Vagina (tissue), 2 donors: ENCODE measurements around the gene PSD2. TPM values are rescaled to one million over a fixed set of nuclear protein-coding genes. Genes with fewer than 3 reads are reported as not detected.

ENCODE experiments used
- DNase-seq, 2 donors: peaks; one replicate each; pipeline ENCODE4 v3.0.0-alpha.2; 2017; ENCODE audit errors: extremely low spot score in 2 of 2
- H3K27ac ChIP-seq: fragments of 200-600 bp; sonication (generic); one replicate; pipeline ENCODE4 v1.5.1; 2019
- H3K27me3 ChIP-seq: fragments of 200-600 bp; sonication (generic); one replicate; pipeline ENCODE4 v1.5.1; 2019
- H3K36me3 ChIP-seq, 2 donors: fragments of 200-600 bp; sonication (generic); one replicate each; pipeline ENCODE4 v1.5.1; 2017 to 2019
- H3K4me1 ChIP-seq: fragments of 200-600 bp; sonication (generic); one replicate; pipeline ENCODE4 v1.5.1; 2019
- H3K4me3 ChIP-seq, 2 donors: fragments of 200-600 bp; sonication (generic); 1 replicate in 1 of 2; 2 replicates in 1 of 2; pipeline ENCODE4 v1.5.1; 2016 to 2019
- H3K9me3 ChIP-seq: fragments of 200-600 bp; sonication (generic); one replicate; pipeline ENCODE4 v1.5.1; 2019
- POLR2A ChIP-seq, 2 donors: fragments of 450-650 bp; IDR thresholded peaks; one replicate each; pipeline ENCODE4 v1.6.1; 2017; ENCODE audit warnings: antibody characterized with exemption in 2 of 2, mild to moderate bottlenecking in 2 of 2, moderate library complexity in 2 of 2
- POLR2AphosphoS5 ChIP-seq, 2 donors: sonication (generic); formaldehyde crosslinking; IDR thresholded peaks; one replicate each; pipeline ENCODE4 v1.9.0; 2017; ENCODE audit warnings: antibody characterized with exemption in 2 of 2, mild to moderate bottlenecking in 2 of 2, low read depth in 1 of 2; ENCODE audit not compliant: insufficient read depth in 1 of 2
- intact Hi-C: fragments of 100-400 bp; cut with DNase I; formaldehyde crosslinking; loops from one replicate; pipeline ENCODE4 v1.15.1; 2023
- total RNA-seq: library from RNA; depleted of rRNA; stranded (reverse); fragments of >200 nt; gene quantifications from one replicate; pipeline ENCODE4 v1.2.3, GENCODE V29; 2016
- TF ChIP-seq, protein P1 (sequence below), 3 experiments: fragments of 450-650 bp in 2 of 3; fragments of 200-600 bp in 1 of 3; sonication (generic) in 1 of 3; IDR thresholded peaks; one replicate each; pipeline ENCODE4 v1.5.1; 2017 to 2019; ENCODE audit warnings: antibody characterized with exemption in 3 of 3, mild to moderate bottlenecking in 2 of 3, moderate library complexity in 2 of 3

PSD2 gene
- total RNA-seq, 1 donor from 2014 or later, result 0.25 TPM

DNA sequence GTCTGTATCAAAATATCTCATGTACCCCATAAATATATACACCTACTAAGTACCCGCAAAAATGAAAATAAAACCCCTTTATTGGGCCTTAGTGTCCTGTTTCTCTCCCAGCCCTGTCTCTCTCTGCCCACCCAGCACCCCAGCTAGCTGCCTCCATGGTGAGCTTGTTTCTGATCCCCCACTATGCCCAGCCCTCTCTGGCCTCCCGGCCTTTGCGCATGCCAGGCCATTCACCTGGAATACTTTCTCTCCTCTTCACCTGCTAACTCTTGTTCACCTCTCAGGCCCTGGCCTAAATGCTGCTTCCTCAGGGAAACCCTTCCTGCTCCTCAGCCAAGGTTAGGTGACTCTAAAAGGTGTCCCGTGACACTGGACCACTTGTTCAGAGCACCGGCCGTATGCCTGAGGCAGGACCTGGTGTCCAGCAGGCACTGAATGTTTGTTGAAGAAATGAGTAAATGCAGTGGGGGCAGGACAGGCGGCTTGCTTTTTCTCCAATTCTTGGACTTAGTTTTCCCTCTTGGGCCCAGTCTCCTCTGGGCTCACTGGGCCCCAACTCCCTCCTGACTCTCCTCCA lies 58.5 kb downstream of the PSD2 start:
- H3K27me3 ChIP-seq, result no peaks in the 10 kb centered on the region
- no peaks in the 10 kb centered on the region for H3K4me1 ChIP-seq
- H3K9me3 ChIP-seq, result no peaks in the 10 kb centered on the region
- intact Hi-C loops, result no loop called here
- no peak overlapping the region for H3K27ac ChIP-seq
- H3K36me3 ChIP-seq, result peaks cover 0 to 9% of the 10 kb centered on the region in 2 donors
- TF ChIP-seq POLR2AphosphoS5 (IDR thresholded peaks at IDR 0.05; ENCODE audit: insufficient read depth in 1 of 2, low read depth in 1 of 2), result no peak
- no peak overlapping the region for H3K4me3 ChIP-seq
- DNase-seq, result no peak

DNA sequence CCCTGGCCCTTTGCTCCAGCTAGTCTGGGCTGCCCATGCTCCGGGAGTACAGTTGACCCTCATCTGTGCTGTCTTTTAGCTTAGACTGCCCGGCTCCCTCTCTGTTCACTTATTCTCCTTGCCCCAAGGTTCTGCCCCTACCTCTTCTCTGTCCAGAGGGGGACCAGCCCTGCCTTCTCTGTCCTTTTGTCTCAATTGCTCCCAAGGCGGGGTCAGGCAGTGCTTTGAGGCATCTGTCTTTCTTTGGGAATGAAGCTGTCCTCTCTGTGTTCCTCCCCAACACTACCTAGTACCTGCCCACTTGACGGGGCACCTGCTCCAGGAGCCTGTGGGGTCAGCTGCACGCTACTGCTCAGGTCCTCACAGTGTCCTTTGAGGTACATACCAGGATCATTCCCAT lies 59.3 kb downstream of the PSD2 start:
- H3K36me3 ChIP-seq, result peaks cover 0 to 9% of the 10 kb centered on the region in 2 donors
- no peak overlapping the region for H3K27ac ChIP-seq
- DNase-seq, result no peak
- H3K27me3 ChIP-seq, result no peaks in the 10 kb centered on the region
- no peak for TF ChIP-seq POLR2AphosphoS5 (IDR thresholded peaks at IDR 0.05; ENCODE audit: insufficient read depth in 1 of 2, low read depth in 1 of 2)
- TF ChIP-seq, protein P1, sequence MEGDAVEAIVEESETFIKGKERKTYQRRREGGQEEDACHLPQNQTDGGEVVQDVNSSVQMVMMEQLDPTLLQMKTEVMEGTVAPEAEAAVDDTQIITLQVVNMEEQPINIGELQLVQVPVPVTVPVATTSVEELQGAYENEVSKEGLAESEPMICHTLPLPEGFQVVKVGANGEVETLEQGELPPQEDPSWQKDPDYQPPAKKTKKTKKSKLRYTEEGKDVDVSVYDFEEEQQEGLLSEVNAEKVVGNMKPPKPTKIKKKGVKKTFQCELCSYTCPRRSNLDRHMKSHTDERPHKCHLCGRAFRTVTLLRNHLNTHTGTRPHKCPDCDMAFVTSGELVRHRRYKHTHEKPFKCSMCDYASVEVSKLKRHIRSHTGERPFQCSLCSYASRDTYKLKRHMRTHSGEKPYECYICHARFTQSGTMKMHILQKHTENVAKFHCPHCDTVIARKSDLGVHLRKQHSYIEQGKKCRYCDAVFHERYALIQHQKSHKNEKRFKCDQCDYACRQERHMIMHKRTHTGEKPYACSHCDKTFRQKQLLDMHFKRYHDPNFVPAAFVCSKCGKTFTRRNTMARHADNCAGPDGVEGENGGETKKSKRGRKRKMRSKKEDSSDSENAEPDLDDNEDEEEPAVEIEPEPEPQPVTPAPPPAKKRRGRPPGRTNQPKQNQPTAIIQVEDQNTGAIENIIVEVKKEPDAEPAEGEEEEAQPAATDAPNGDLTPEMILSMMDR (IDR thresholded peaks at IDR 0.05), result no peak
- H3K9me3 ChIP-seq, result no peaks in the 10 kb centered on the region
- intact Hi-C loops, result no loop called here
- no peaks in the 10 kb centered on the region for H3K4me1 ChIP-seq
- no peak overlapping the region for H3K4me3 ChIP-seq

DNA sequence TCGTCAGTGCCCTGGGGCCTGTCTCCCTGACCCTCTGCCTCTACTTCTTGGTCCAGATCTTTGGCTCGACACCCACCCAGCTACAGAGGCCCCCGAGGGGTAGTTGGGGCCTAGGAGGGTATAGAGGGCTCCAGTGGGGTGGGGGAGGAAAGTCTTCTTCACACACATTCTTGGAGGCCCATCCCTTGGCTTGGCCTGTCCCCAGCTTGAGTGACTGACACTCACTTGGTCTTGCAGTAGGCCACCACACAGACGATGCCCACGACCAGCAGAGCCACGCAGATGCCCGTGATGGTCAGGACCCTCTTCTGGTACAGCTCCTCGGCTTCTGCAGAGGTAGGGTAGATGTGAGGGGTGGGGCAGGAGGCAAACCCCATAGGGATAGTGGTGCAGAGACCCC lies 59.8 kb downstream of the PSD2 start:
- Histone ChIP-seq H3K27ac (no peak overlapping the region), H3K4me3 (no peak overlapping the region), H3K36me3 (peaks cover 0 to 9% of the 10 kb centered on the region in 2 donors), H3K27me3 (no peaks in the 10 kb centered on the region), H3K9me3 (no peaks in the 10 kb centered on the region), H3K4me1 (no peaks in the 10 kb centered on the region)
- TF ChIP-seq POLR2AphosphoS5 (IDR thresholded peaks at IDR 0.05; ENCODE audit: insufficient read depth in 1 of 2, low read depth in 1 of 2) (no peak), POLR2A (IDR thresholded peaks at IDR 0.05) (no peak)
- TF ChIP-seq, protein P1 (IDR thresholded peaks at IDR 0.05), result no peak
- no peak for DNase-seq
- intact Hi-C loops, result no loop called here

DNA sequence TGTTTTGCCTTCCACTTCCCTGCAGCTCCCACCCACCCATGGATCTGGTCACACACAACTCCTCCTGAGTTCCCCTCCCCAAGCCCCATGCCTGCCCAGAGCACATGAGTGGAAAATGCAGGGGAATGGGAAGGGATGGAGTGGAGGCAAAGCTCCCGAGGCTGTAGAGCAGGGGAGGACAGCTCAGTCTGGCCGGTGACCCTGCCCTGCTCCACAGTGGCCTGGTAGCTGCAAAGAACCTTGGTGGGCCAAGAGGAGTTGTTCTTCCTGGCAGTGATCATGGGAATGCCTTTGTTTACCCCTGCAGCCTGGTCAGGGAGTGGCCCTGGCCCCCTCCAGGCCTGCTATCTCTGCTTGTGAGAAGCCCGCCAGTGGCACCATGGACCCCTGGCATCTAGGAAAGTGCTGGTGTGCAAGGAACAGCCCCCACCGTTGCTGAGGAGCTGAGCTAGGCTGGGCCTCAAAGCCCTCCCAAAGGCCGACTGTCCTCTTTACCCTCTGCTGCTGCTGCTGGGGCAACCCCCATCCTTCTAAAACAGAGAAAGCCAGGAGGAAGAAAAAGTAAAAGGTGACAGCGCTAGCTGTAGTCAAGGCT lies 60.4 kb downstream of the PSD2 start:
- H3K4me3 ChIP-seq, result no peak overlapping the region
- H3K9me3 ChIP-seq, result no peaks in the 10 kb centered on the region
- intact Hi-C loops, result no loop called here
- DNase-seq, result no peak
- no peaks in the 10 kb centered on the region for H3K27me3 ChIP-seq
- no peaks in the 10 kb centered on the region for H3K4me1 ChIP-seq
- TF ChIP-seq POLR2AphosphoS5 (IDR thresholded peaks at IDR 0.05; ENCODE audit: insufficient read depth in 1 of 2, low read depth in 1 of 2) (no peak), POLR2A (IDR thresholded peaks at IDR 0.05) (no peak)
- TF ChIP-seq, protein P1 (IDR thresholded peaks at IDR 0.05), result no peak
- H3K36me3 ChIP-seq, result peaks cover 0 to 8% of the 10 kb centered on the region in 2 donors
- no peak overlapping the region for H3K27ac ChIP-seq

DNA sequence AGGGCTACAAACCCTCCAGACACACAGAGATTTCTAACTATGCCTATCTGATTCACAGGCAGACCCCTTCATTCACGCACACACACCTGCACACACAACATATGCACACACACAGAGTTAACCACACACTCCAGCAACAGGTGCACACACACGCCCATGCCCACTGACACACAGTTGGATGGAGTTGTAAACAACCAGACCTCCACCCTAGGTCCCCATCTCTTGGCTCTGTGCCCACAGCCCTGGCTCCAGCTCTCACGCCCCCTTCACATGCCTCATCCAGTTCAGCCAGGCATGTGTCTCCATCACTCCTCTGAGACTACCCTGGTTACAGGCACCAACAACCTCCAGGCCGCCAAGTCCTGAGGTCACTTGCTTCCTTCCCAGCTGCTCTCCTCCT lies 61.1 kb downstream of the PSD2 start:
- H3K27me3 ChIP-seq, result no peaks in the 10 kb centered on the region

More for the DNA sequence above, 61.1 kb downstream of the PSD2 start:
- H3K4me3 ChIP-seq, result no peak overlapping the region
- H3K4me1 ChIP-seq, result no peaks in the 10 kb centered on the region
- H3K9me3 ChIP-seq, result no peaks in the 10 kb centered on the region
- H3K27ac ChIP-seq, result no peak overlapping the region
- TF ChIP-seq, protein P1 (IDR thresholded peaks at IDR 0.05), result no peak
- no peak for TF ChIP-seq POLR2A (IDR thresholded peaks at IDR 0.05)
- no peak for TF ChIP-seq POLR2AphosphoS5 (IDR thresholded peaks at IDR 0.05; ENCODE audit: insufficient read depth in 1 of 2, low read depth in 1 of 2)
- DNase-seq, result no peak
- peaks cover 0 to 1% of the 10 kb centered on the region in 2 donors for H3K36me3 ChIP-seq
- intact Hi-C loops, result no loop called here
